Measurements from ENCODE around the gene SFMBT1. TPM values are rescaled to one million over a fixed set of nuclear protein-coding genes. Genes with fewer than 3 reads are reported as not detected.

SFMBT1 gene
- total RNA-seq, 1 experiment from 2014 or later, result 14.8 TPM

DNA sequence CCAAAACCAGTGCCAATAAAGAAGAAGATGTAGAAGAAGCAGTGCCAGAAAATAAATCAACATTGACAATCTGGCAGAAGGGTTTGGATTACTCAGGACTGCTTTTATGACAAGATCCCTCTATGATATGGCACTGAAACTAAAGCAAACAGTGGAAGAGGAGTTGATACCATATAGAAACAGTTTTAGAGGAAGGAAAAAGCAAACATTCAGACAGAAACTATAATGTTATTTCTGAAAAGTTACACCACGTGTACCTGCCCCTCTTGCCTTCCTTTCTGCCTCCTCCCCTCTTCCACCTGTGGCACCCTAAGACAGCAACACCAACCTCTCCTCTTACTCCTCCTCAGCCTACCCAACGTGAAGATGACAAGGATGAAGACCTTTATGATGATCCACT is 63.0 kb downstream of the SFMBT1 start:
- ChIA-PET RAD21 (ENCODE audit: low non-redundant PET in 1 of 2, low total read pairs in 2 of 2, uncharacterized antibody in 2 of 2, unreplicated experiment in 2 of 2) (no interaction called here), CTCF (interaction anchor here (0.7 kb wide), 1 partner anchor 464 kb away, joined by 5 read pairs; no protein-coding TSS in a partner anchor)
- intact Hi-C loops (cut with micrococcal nuclease), result no loop called here

DNA sequence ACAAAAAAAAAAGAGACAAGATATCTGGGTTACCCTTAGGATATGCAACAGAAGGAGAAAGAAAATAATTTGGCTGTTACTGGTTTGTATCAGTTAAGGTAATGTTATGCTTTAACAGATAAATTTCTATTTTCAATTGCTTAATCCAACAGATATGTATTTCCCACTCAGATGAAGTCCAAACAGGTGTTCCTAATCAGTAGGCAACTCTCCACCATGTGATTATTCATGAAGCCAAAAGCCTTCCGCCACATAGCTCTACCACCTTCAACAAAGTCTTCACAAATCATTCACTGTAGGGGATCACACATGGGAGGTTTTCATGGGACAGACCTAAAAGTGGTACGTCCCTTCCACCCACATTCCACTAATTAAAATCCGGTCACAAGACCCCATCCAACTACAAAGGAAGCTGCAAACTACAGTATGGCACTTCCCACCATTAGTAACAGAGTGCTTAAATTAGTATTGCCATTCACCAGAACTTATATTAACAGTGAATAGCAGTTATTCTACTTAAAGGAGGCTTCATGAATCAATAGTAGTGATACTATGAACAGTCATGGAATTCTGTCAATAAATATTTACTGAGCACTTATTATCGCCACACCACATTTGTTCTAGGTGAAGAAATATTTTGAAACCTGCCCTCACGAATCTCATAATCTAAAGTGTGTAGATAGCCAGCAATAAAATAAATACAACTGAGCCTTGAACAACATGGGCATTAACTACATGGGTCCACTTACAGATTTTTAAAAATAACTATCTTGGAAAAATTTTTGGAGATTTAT is 66.5 kb downstream of the SFMBT1 start:
- POLR2A ChIA-PET, result no interaction called here

More for the DNA sequence above, 63.0 kb downstream of the SFMBT1 start:
- no TSS peak for BruUV-seq (replicated peaks)
- H3K4me3 ChIP-seq (replicated peaks in 1 of 2; ENCODE audit: low read depth in 1 of 2, low read length in 2 of 2), result no peak overlapping the region
- no peak for TF ChIP-seq ELF1 (IDR thresholded peaks at IDR 0.05; ENCODE audit: borderline replicate concordance, low read depth)
- TF ChIP-seq POLR2AphosphoS5 (IDR thresholded peaks at IDR 0.05; ENCODE audit: low read depth, low read length), result no peak
- H4K20me1 ChIP-seq (ENCODE audit: insufficient read depth), result no peaks in the 10 kb centered on the region
- H3K79me2 ChIP-seq (ENCODE audit: insufficient read depth, low read length), result peaks cover 23% of the 10 kb centered on the region
- no peak overlapping the region for H3K9ac ChIP-seq (ENCODE audit: low read length)
- ATAC-seq, result no peak
- no peak overlapping the region for H3K4me2 ChIP-seq (ENCODE audit: low read length)
- no peaks in the 10 kb centered on the region for H3K27me3 ChIP-seq (ENCODE audit: insufficient read depth, low read length)
- no peaks in the 10 kb centered on the region for H3K4me1 ChIP-seq (ENCODE audit: control insufficient read depth in 1 of 2, insufficient read depth in 2 of 2, low read length in 2 of 2)
- H3K27ac ChIP-seq (ENCODE audit: low read depth, low read length), result no peak overlapping the region
- no peaks in the 10 kb centered on the region for H3K9me3 ChIP-seq (ENCODE audit: control insufficient read depth in 1 of 2, insufficient read depth in 1 of 2, low read depth in 1 of 2, low read length in 2 of 2)
- H3K9me2 ChIP-seq (ENCODE audit: insufficient read depth), result no peaks in the 10 kb centered on the region
- no peaks in the 10 kb centered on the region for H3K36me3 ChIP-seq (ENCODE audit: control insufficient read depth in 1 of 2, insufficient read depth in 2 of 2, low read length in 2 of 2)
- no peak for DNase-seq (ENCODE audit: low read depth, low spot score)
- no peak overlapping the region for H2AFZ ChIP-seq (ENCODE audit: low read depth, low read length, poor library complexity, severe bottlenecking)
- POLR2A ChIA-PET, result no interaction called here

More for the DNA sequence above, 66.5 kb downstream of the SFMBT1 start:
- H3K36me3 ChIP-seq (ENCODE audit: control insufficient read depth in 1 of 2, insufficient read depth in 2 of 2, low read length in 2 of 2), result no peaks in the 10 kb centered on the region
- no peak overlapping the region for H3K27ac ChIP-seq (ENCODE audit: low read depth, low read length)
- H3K79me2 ChIP-seq (ENCODE audit: insufficient read depth, low read length), result peaks cover 34% of the 10 kb centered on the region
- H3K27me3 ChIP-seq (ENCODE audit: insufficient read depth, low read length), result no peaks in the 10 kb centered on the region
- no peak for ATAC-seq
- H3K4me3 ChIP-seq (replicated peaks in 1 of 2; ENCODE audit: low read depth in 1 of 2, low read length in 2 of 2), result no peak overlapping the region
- H3K4me2 ChIP-seq (ENCODE audit: low read length), result no peak overlapping the region
- no peak for DNase-seq (ENCODE audit: low read depth, low spot score)
- intact Hi-C loops (cut with micrococcal nuclease), result no loop called here
- no TSS peak for BruUV-seq (replicated peaks)
- H3K9me3 ChIP-seq (ENCODE audit: control insufficient read depth in 1 of 2, insufficient read depth in 1 of 2, low read depth in 1 of 2, low read length in 2 of 2), result no peaks in the 10 kb centered on the region
- H3K9me2 ChIP-seq (ENCODE audit: insufficient read depth), result no peaks in the 10 kb centered on the region
- CTCF ChIA-PET, result no interaction called here
- H2AFZ ChIP-seq (ENCODE audit: low read depth, low read length, poor library complexity, severe bottlenecking), result no peak overlapping the region
- no peaks in the 10 kb centered on the region for H4K20me1 ChIP-seq (ENCODE audit: insufficient read depth)
- H3K9ac ChIP-seq (ENCODE audit: low read length), result no peak overlapping the region
- TF ChIP-seq ZFX (IDR thresholded peaks at IDR 0.05), result no peak
- no peak for TF ChIP-seq SIN3A (IDR thresholded peaks at IDR 0.05; ENCODE audit: low read depth)
- no peak for TF ChIP-seq CBX3 (IDR thresholded peaks at IDR 0.05; ENCODE audit: low read depth)
- TF ChIP-seq, protein P1, sequence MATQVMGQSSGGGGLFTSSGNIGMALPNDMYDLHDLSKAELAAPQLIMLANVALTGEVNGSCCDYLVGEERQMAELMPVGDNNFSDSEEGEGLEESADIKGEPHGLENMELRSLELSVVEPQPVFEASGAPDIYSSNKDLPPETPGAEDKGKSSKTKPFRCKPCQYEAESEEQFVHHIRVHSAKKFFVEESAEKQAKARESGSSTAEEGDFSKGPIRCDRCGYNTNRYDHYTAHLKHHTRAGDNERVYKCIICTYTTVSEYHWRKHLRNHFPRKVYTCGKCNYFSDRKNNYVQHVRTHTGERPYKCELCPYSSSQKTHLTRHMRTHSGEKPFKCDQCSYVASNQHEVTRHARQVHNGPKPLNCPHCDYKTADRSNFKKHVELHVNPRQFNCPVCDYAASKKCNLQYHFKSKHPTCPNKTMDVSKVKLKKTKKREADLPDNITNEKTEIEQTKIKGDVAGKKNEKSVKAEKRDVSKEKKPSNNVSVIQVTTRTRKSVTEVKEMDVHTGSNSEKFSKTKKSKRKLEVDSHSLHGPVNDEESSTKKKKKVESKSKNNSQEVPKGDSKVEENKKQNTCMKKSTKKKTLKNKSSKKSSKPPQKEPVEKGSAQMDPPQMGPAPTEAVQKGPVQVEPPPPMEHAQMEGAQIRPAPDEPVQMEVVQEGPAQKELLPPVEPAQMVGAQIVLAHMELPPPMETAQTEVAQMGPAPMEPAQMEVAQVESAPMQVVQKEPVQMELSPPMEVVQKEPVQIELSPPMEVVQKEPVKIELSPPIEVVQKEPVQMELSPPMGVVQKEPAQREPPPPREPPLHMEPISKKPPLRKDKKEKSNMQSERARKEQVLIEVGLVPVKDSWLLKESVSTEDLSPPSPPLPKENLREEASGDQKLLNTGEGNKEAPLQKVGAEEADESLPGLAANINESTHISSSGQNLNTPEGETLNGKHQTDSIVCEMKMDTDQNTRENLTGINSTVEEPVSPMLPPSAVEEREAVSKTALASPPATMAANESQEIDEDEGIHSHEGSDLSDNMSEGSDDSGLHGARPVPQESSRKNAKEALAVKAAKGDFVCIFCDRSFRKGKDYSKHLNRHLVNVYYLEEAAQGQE (IDR thresholded peaks at IDR 0.05; ENCODE audit: low read depth), result no peak
- TF ChIP-seq JUND (IDR thresholded peaks at IDR 0.05), result no peak
- TF ChIP-seq EGR1 (IDR thresholded peaks at IDR 0.05; ENCODE audit: low read depth), result no peak
- no peak for TF ChIP-seq FOSL1 (IDR thresholded peaks at IDR 0.05; ENCODE audit: low read depth)
- no peak for TF ChIP-seq SRF (IDR thresholded peaks at IDR 0.05; ENCODE audit: low read depth)
- no peak for TF ChIP-seq EZH2phosphoT487 (IDR thresholded peaks at IDR 0.05; ENCODE audit: borderline replicate concordance)
- TF ChIP-seq, protein P2, sequence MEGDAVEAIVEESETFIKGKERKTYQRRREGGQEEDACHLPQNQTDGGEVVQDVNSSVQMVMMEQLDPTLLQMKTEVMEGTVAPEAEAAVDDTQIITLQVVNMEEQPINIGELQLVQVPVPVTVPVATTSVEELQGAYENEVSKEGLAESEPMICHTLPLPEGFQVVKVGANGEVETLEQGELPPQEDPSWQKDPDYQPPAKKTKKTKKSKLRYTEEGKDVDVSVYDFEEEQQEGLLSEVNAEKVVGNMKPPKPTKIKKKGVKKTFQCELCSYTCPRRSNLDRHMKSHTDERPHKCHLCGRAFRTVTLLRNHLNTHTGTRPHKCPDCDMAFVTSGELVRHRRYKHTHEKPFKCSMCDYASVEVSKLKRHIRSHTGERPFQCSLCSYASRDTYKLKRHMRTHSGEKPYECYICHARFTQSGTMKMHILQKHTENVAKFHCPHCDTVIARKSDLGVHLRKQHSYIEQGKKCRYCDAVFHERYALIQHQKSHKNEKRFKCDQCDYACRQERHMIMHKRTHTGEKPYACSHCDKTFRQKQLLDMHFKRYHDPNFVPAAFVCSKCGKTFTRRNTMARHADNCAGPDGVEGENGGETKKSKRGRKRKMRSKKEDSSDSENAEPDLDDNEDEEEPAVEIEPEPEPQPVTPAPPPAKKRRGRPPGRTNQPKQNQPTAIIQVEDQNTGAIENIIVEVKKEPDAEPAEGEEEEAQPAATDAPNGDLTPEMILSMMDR (IDR thresholded peaks at IDR 0.05 in 2 of 3, conservative IDR thresholded peaks at IDR 0.05 in 1 of 3; ENCODE audit: borderline replicate concordance in 1 of 3, insufficient read depth in 1 of 3, low read depth in 2 of 3, low read length in 2 of 3), result no peak
- TF ChIP-seq SP1 (IDR thresholded peaks at IDR 0.05; ENCODE audit: low read depth), result no peak
- no peak for TF ChIP-seq POLR2AphosphoS5 (IDR thresholded peaks at IDR 0.05; ENCODE audit: low read depth, low read length)
- TF ChIP-seq, protein P3, sequence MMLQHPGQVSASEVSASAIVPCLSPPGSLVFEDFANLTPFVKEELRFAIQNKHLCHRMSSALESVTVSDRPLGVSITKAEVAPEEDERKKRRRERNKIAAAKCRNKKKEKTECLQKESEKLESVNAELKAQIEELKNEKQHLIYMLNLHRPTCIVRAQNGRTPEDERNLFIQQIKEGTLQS (IDR thresholded peaks at IDR 0.05), result no peak
- no peak for TF ChIP-seq CEBPB (IDR thresholded peaks at IDR 0.05; ENCODE audit: low read depth)
- TF ChIP-seq, protein P4, sequence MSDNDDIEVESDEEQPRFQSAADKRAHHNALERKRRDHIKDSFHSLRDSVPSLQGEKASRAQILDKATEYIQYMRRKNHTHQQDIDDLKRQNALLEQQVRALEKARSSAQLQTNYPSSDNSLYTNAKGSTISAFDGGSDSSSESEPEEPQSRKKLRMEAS (IDR thresholded peaks at IDR 0.05), result no peak
- RAD21 ChIA-PET (ENCODE audit: low non-redundant PET in 1 of 2, low total read pairs in 2 of 2, uncharacterized antibody in 2 of 2, unreplicated experiment in 2 of 2), result no interaction called here
- no peaks in the 10 kb centered on the region; a peak in 1 of 4 replicates for H3K4me1 ChIP-seq (ENCODE audit: control insufficient read depth in 1 of 2, insufficient read depth in 2 of 2, low read length in 2 of 2)
